Spleen (tissue), 7 donors: ENCODE measurements around the gene IGF2R.

Source experiments
- CTCF ChIP-seq, 11 experiments: fragments of 200-600 bp in 7 of 11; fragments of 450-650 bp in 4 of 11; sonication (generic) in 4 of 11; IDR thresholded peaks in 8 of 11; conservative IDR thresholded peaks in 3 of 11; 1 replicate in 7 of 11; 2 replicates in 4 of 11; pipeline versions ENCODE4 v1.4.0 to v1.8.0; 2016 to 2021; ENCODE audit warnings: antibody characterized with exemption in 11 of 11, inconsistent platforms in 4 of 11, mild to moderate bottlenecking in 1 of 11
- POLR2AphosphoS5 ChIP-seq, 3 donors: sonication (generic); formaldehyde crosslinking; IDR thresholded peaks; one replicate each; pipeline ENCODE4 v1.5.1; 2017; ENCODE audit warnings: antibody characterized with exemption in 3 of 3
- donor health status: DM: no; HTN: no; CAD: no; lungs with moderate emphysema.
- donor health status: DM: no; HTN: no; CAD: no.
- donor health status: DM: no; HTN: no; CAD: no.

GRCh38 chr6:160104821-160105517, 136.1 kb downstream of the IGF2R start:
- TF ChIP-seq POLR2AphosphoS5 (IDR thresholded peaks at IDR 0.05) (peak; percentile 4 to 61 (median 15)), CTCF (IDR thresholded peaks at IDR 0.05 in 8 of 11, conservative IDR thresholded peaks at IDR 0.05 in 3 of 11) (no peak)
